K562 (cell line): ENCODE data around the gene WNT7B.

Experiments used
- ATF3 ChIP-seq, 2 experiments: fragments of 450-650 bp in 1 of 2; sonication (generic) in 1 of 2; formaldehyde crosslinking in 1 of 2; IDR thresholded peaks in 1 of 2; conservative IDR thresholded peaks in 1 of 2; 2 replicates each; pipeline versions ENCODE4 v1.6.1 to v1.8.1; 2016 to 2023; ENCODE audit warnings: mild to moderate bottlenecking in 2 of 2, moderate library complexity in 2 of 2, inconsistent platforms in 1 of 2, missing genetic modification reagents in 1 of 2
- BHLHE40 ChIP-seq: IDR thresholded peaks from 2 replicates; pipeline ENCODE4 v1.6.1; 2011; ENCODE audit warnings: low read length, improper control_type of control experiment
- CTCF ChIP-seq, 3 experiments: IDR thresholded peaks in 2 of 3; conservative IDR thresholded peaks in 1 of 3; 2 replicates each; pipeline ENCODE4 v1.5.1; 2011 to 2012; ENCODE audit warnings: low read length in 3 of 3, mild to moderate bottlenecking in 3 of 3, control low read depth in 2 of 3, improper control_type of control experiment in 1 of 3, inconsistent platforms in 1 of 3, low read depth in 1 of 3, mixed read lengths in 1 of 3, moderate library complexity in 1 of 3; ENCODE audit not compliant: insufficient read depth in 2 of 3
- SRSF1 ChIP-seq: fragments of 200-400 bp; formaldehyde crosslinking; IDR thresholded peaks from 2 replicates; pipeline ENCODE4 v1.6.1; 2017; ENCODE audit warnings: mild to moderate bottlenecking, low read depth, low read length, moderate library complexity
- TBL1XR1 ChIP-seq, 2 experiments: IDR thresholded peaks; 2 replicates each; pipeline ENCODE4 v1.6.1; 2012; ENCODE audit warnings: improper control_type of control experiment in 2 of 2, low read length in 2 of 2, mild to moderate bottlenecking in 1 of 2

GRCh38 chr22:45906946-45907345, 70.0 kb downstream of the WNT7B start:
- TF ChIP-seq TBL1XR1 (IDR thresholded peaks at IDR 0.05; ENCODE audit: low read length in 2 of 2) = no peak
- no peak for TF ChIP-seq BHLHE40
- no peak for TF ChIP-seq CTCF (IDR thresholded peaks at IDR 0.05 in 2 of 3, conservative IDR thresholded peaks at IDR 0.05 in 1 of 3; ENCODE audit: insufficient read depth in 2 of 3, low read depth in 1 of 3, low read length in 3 of 3)
- TF ChIP-seq SRSF1 = no peak
- no peak for TF ChIP-seq ATF3 (IDR thresholded peaks at IDR 0.05)
- TF ChIP-seq ATF3 (CRISPR knock-in tag; conservative IDR thresholded peaks at IDR 0.05) = no peak
